Esophagus (tissue), 2 donors: Measurements from ENCODE around the gene AKAP10. TPM values are rescaled to one million over a fixed set of nuclear protein-coding genes. Genes with fewer than 3 reads are reported as not detected.

Experiments
- H3K27ac ChIP-seq, 2 donors: one replicate each; pipeline ENCODE4 v1.5.1; 2013; ENCODE audit warnings: low read depth in 2 of 2, mild to moderate bottlenecking in 2 of 2, inconsistent platforms in 1 of 2, low read length in 1 of 2, moderate library complexity in 1 of 2
- H3K27me3 ChIP-seq, 2 donors: one replicate each; pipeline ENCODE4 v1.6.1; 2013; ENCODE audit warnings: low read length in 2 of 2, control low read depth in 1 of 2, mild to moderate bottlenecking in 1 of 2; ENCODE audit not compliant: insufficient read depth in 2 of 2, control insufficient read depth in 1 of 2
- H3K36me3 ChIP-seq, 2 donors: one replicate each; pipeline ENCODE4 v1.6.1; 2013; ENCODE audit warnings: low read length in 1 of 2; ENCODE audit not compliant: control insufficient read depth in 2 of 2, insufficient read depth in 2 of 2
- H3K4me1 ChIP-seq, 2 donors: one replicate each; pipeline ENCODE4 v1.6.1; 2013; ENCODE audit warnings: low read length in 1 of 2; ENCODE audit not compliant: control insufficient read depth in 2 of 2, insufficient read depth in 2 of 2
- H3K4me3 ChIP-seq, 2 donors: one replicate each; pipeline ENCODE4 v1.5.1; 2013; ENCODE audit warnings: low read length in 2 of 2, mild to moderate bottlenecking in 2 of 2, low read depth in 1 of 2, moderate library complexity in 1 of 2
- H3K9me3 ChIP-seq, 2 donors: one replicate each; pipeline ENCODE4 v1.6.1; 2013; ENCODE audit warnings: mild to moderate bottlenecking in 2 of 2, low read depth in 1 of 2, low read length in 1 of 2, moderate library complexity in 1 of 2; ENCODE audit not compliant: control insufficient read depth in 2 of 2, insufficient read depth in 1 of 2
- WGBS, 2 donors: extraction: QIAGEN DNeasy Blood & Tissue Kit; methylation state at CpG; one replicate each; pipeline ENCODE4 v1.1.7; 2013; 5-methylcytosine and 5-hydroxymethylcytosine counted together
- polyA plus RNA-seq, 2 donors: library from polyadenylated mRNA; stranded (reverse); fragments of 200-250 nt; gene quantifications; one replicate each; pipeline ENCODE4 v1.2.3, GENCODE V29; 2013
- donor health status: healthy with polysubstance abuse.
- donor health status: Bipolar disorder and iron deficiency.

Gene AKAP10
- polyA plus RNA-seq, 2 donors, result 5.5 to 6.2 TPM

DNA sequence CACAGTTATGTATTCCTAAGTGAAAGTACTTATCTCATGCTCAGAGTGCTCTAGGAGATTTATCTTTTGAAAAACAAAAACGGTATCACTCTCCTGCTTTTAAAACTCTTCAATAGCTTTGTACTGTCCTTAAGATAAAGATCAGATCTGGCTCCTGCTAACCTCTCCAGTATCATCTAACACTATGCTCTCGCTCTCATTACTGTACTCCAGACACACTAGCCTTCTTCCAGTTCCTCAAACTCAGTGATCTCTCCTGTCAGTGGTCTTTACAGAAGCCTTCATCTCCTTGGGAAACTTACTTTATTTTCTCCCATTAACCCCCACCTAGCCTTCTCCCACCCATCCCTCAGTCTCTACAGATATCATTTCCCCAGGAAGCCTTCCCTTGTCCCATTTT is 120.0 kb downstream of the AKAP10 start:
- H3K4me3 ChIP-seq, result no peak overlapping the region
- no peaks in the 10 kb centered on the region for H3K36me3 ChIP-seq
- H3K9me3 ChIP-seq, result no peaks in the 10 kb centered on the region
- H3K4me1 ChIP-seq, result peaks cover 0 to 3% of the 10 kb centered on the region in 2 donors
- H3K27me3 ChIP-seq, result no peaks in the 10 kb centered on the region
- H3K27ac ChIP-seq, result no peak overlapping the region
- 80 to 86% methylated on average over 2 of the region's 2 CpGs for WGBS, 2 donors

Other genes starting within 250 kb of the AKAP10 start
- 100 to 1,000 TPM; 202 to 673 TPM for gene ALDH3A1, start 229.5 kb downstream of the AKAP10 start, polyA plus RNA-seq
- 1 to 10 TPM; 4.2 to 5.4 TPM for gene ULK2, start 109.9 kb downstream of the AKAP10 start, polyA plus RNA-seq
- gene SPECC1, start 31.5 kb upstream of the AKAP10 start, polyA plus RNA-seq, result 10 to 100 TPM in 1 of 2 donors, 1 to 10 TPM in 1; 7.4 to 19.8 TPM